Thyroid gland (tissue), 4 donors: ENCODE measurements around the gene NFATC2.

ENCODE experiments used
- POLR2A ChIP-seq, 2 donors: fragments of 450-650 bp; IDR thresholded peaks; one replicate each; pipeline ENCODE4 v1.6.1; 2017; ENCODE audit warnings: antibody characterized with exemption in 2 of 2, mild to moderate bottlenecking in 2 of 2, moderate library complexity in 1 of 2
- TF ChIP-seq, protein P1 (sequence below), 6 experiments: fragments of 200-600 bp in 3 of 6; fragments of 450-650 bp in 3 of 6; sonication (generic) in 3 of 6; IDR thresholded peaks; one replicate each; pipeline ENCODE4 v1.5.1; 2016 to 2019; ENCODE audit warnings: antibody characterized with exemption in 6 of 6, mild to moderate bottlenecking in 2 of 6, inconsistent platforms in 1 of 6, moderate library complexity in 1 of 6

GRCh38 chr20:51388227-51388626, 154.3 kb downstream of the NFATC2 start:
- TF ChIP-seq, protein P1, sequence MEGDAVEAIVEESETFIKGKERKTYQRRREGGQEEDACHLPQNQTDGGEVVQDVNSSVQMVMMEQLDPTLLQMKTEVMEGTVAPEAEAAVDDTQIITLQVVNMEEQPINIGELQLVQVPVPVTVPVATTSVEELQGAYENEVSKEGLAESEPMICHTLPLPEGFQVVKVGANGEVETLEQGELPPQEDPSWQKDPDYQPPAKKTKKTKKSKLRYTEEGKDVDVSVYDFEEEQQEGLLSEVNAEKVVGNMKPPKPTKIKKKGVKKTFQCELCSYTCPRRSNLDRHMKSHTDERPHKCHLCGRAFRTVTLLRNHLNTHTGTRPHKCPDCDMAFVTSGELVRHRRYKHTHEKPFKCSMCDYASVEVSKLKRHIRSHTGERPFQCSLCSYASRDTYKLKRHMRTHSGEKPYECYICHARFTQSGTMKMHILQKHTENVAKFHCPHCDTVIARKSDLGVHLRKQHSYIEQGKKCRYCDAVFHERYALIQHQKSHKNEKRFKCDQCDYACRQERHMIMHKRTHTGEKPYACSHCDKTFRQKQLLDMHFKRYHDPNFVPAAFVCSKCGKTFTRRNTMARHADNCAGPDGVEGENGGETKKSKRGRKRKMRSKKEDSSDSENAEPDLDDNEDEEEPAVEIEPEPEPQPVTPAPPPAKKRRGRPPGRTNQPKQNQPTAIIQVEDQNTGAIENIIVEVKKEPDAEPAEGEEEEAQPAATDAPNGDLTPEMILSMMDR (IDR thresholded peaks at IDR 0.05), result no peak
- no peak for TF ChIP-seq POLR2A (IDR thresholded peaks at IDR 0.05)
